Gastrocnemius medialis (tissue), 4 donors: Measurements from ENCODE around the gene MINDY3. TPM values are rescaled to one million over a fixed set of nuclear protein-coding genes. Genes with fewer than 3 reads are reported as not detected.
A peak's percentile ranks its signal among the peaks of the same experiment; 100 is the strongest.
"Not testable (repeated sequence)": the region's sequence is repeated elsewhere in the genome, so short reads cannot be mapped to it uniquely, and the experiment has no call there.

Experiments
- ATAC-seq, 2 donors: fragments of 150-250 bp; one replicate each; pipeline ENCODE4 v1.9.1; 2016
- DNase-seq, 2 donors: peaks; one replicate each; pipeline ENCODE4 v3.0.0-alpha.2; 2019
- H3K27ac ChIP-seq, 4 donors: fragments of 200-600 bp; sonication (generic); 1 replicate in 1 of 4; 2 replicates in 3 of 4; pipeline ENCODE4 v1.5.1; 2016 to 2018; ENCODE audit warnings: mild to moderate bottlenecking in 2 of 4, moderate library complexity in 1 of 4
- H3K27me3 ChIP-seq, 3 donors: fragments of 200-600 bp; sonication (generic) in 2 of 3; 1 replicate in 1 of 3; 2 replicates in 2 of 3; pipeline versions ENCODE4 v1.5.1 to v1.6.0; 2016 to 2019; ENCODE audit warnings: mild to moderate bottlenecking in 1 of 3, moderate library complexity in 1 of 3
- H3K36me3 ChIP-seq, 2 donors: fragments of 200-600 bp; sonication (generic) in 1 of 2; one replicate each; pipeline ENCODE4 v1.5.1; 2017 to 2018
- H3K4me1 ChIP-seq, 2 donors: fragments of 200-600 bp; sonication (generic) in 1 of 2; one replicate each; pipeline ENCODE4 v1.5.1; 2016 to 2017; ENCODE audit warnings: mild to moderate bottlenecking in 2 of 2
- H3K4me3 ChIP-seq, 4 donors: fragments of 200-600 bp; sonication (generic) in 3 of 4; 1 replicate in 1 of 4; 2 replicates in 3 of 4; pipeline ENCODE4 v1.5.1; 2016 to 2019; ENCODE audit warnings: mild to moderate bottlenecking in 2 of 4
- H3K9me3 ChIP-seq, 3 donors: fragments of 200-600 bp; sonication (generic) in 2 of 3; 1 replicate in 1 of 3; 2 replicates in 2 of 3; pipeline ENCODE4 v1.5.1; 2016 to 2019
- POLR2A ChIP-seq, 2 donors: fragments of 450-650 bp; IDR thresholded peaks; one replicate each; pipeline ENCODE4 v1.6.1; 2017; ENCODE audit warnings: antibody characterized with exemption in 2 of 2, mild to moderate bottlenecking in 2 of 2, moderate library complexity in 2 of 2
- in situ Hi-C, 4 donors: fragments of 200-750 bp; cut with MboI; loops; one replicate each; pipeline versions ENCODE4 v1.15.0 to v1.8.0; 2017; ENCODE audit warnings: low sequenced_read_pairs in 4 of 4
- intact Hi-C: fragments of 100-400 bp; cut with DNase I; formaldehyde crosslinking; loops from one replicate; pipeline ENCODE4 v1.15.1; 2023; ENCODE audit warnings: low total_unique reads
- total RNA-seq, 4 donors: library from RNA; depleted of rRNA; stranded (reverse); fragments of >200 nt; gene quantifications; one replicate each; pipeline versions ENCODE4 v1.1.0 to v1.2.3, GENCODE V29; 2016
- TF ChIP-seq, protein P1 (sequence below), 5 experiments: fragments of 450-650 bp in 3 of 5; fragments of 200-600 bp in 2 of 5; sonication (generic) in 2 of 5; IDR thresholded peaks in 4 of 5; conservative IDR thresholded peaks in 1 of 5; 1 replicate in 4 of 5; 2 replicates in 1 of 5; pipeline ENCODE4 v1.5.1; 2016 to 2019; ENCODE audit warnings: antibody characterized with exemption in 5 of 5, mild to moderate bottlenecking in 3 of 5, moderate library complexity in 3 of 5

MINDY3 gene
- total RNA-seq, 4 donors from 2014 or later = 7.6 to 37.5 (median 10.8) TPM

DNA sequence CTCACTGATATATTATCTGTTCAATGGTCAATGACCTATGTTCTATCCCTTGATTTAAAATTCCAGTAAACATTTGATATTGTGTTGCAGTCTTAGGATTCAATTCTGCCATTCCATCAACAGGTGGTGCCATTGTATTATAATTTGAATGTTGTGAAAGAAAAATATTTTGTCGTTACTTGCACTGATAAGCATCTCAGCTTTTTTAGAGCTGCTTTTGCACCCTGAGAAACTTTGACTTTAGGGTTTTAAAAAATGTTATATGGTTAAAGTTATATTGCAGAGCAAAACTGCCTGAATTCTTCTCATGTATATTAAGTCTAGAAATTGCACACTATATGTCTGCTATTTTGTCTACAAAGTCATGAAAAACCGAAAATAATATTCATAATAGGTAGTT is 18.8 kb upstream of the MINDY3 start:
- Histone ChIP-seq H3K27me3 (peaks cover 0 to 7% (median 3%) of the 10 kb centered on the region in 3 donors), H3K36me3 (no peaks in the 10 kb centered on the region), H3K4me1 (no peaks in the 10 kb centered on the region), H3K4me3 (no peak overlapping the region), H3K9me3 (no peaks in the 10 kb centered on the region), H3K27ac (no peak overlapping the region)
- no peak for ATAC-seq
- TF ChIP-seq, protein P1, sequence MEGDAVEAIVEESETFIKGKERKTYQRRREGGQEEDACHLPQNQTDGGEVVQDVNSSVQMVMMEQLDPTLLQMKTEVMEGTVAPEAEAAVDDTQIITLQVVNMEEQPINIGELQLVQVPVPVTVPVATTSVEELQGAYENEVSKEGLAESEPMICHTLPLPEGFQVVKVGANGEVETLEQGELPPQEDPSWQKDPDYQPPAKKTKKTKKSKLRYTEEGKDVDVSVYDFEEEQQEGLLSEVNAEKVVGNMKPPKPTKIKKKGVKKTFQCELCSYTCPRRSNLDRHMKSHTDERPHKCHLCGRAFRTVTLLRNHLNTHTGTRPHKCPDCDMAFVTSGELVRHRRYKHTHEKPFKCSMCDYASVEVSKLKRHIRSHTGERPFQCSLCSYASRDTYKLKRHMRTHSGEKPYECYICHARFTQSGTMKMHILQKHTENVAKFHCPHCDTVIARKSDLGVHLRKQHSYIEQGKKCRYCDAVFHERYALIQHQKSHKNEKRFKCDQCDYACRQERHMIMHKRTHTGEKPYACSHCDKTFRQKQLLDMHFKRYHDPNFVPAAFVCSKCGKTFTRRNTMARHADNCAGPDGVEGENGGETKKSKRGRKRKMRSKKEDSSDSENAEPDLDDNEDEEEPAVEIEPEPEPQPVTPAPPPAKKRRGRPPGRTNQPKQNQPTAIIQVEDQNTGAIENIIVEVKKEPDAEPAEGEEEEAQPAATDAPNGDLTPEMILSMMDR (IDR thresholded peaks at IDR 0.05 in 4 of 5, conservative IDR thresholded peaks at IDR 0.05 in 1 of 5) = peak in 4 of 5 experiments; percentile 23 to 46 (median 36)
- TF ChIP-seq POLR2A (IDR thresholded peaks at IDR 0.05) = no peak
- intact Hi-C loops (loop anchor here (5.0 kb wide), 1 partner anchor 898 kb away; no protein-coding TSS in a partner anchor), in situ Hi-C loops (loop anchor here in 2 of 4 donors (25.0 kb wide), 1 partner anchor 908 kb away; no protein-coding TSS in a partner anchor)
- no peak for DNase-seq

DNA sequence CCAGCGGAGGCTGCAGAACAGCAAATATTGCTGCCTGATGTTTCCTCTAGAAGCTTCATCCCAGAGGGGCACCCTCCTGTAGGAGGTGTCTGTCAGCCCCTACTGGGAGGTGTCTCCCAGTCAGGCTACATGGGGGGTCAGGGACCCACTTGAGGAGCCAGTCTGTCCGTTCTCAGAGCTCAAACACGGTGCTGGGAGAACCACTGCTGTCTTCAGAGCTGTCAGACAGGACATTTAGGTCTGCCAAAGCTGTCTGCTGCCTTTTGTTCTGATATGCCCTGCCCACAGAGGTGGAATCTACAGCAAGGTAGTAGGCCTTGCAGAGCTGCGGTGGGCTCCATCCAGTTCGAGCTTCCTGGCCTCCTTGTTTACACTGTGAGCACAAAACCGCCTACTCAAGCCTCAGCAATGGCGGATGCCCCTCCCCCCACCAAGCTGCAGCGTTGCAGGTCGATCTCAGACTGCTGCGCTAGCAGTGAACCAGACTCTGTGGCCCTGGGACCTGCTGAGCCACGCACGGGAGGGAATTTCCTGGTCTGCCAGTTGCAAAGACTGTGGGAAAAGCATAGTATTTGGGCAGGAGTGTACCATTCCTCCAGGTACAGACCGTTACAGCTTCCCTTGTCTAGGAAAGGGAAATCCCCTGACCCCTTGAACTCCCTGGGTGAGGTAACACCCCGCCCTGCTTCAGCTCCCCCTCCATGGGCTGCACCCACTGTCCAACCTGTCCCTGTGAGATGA is 17.7 kb upstream of the MINDY3 start:
- peaks cover 3 to 7% (median 5%) of the 10 kb centered on the region in 3 donors for H3K27me3 ChIP-seq
- TF ChIP-seq, protein P1 (IDR thresholded peaks at IDR 0.05 in 4 of 5, conservative IDR thresholded peaks at IDR 0.05 in 1 of 5) = no peak
- TF ChIP-seq POLR2A (IDR thresholded peaks at IDR 0.05) = no peak
- H3K4me3 ChIP-seq = no peak overlapping the region
- H3K4me1 ChIP-seq = no peaks in the 10 kb centered on the region
- in situ Hi-C loops (loop anchor here in 2 of 4 donors (25.0 kb wide), 1 partner anchor 909 kb away; no protein-coding TSS in a partner anchor), intact Hi-C loops (loop anchor here (5.0 kb wide), 1 partner anchor 899 kb away; no protein-coding TSS in a partner anchor)
- no peak overlapping the region for H3K27ac ChIP-seq
- DNase-seq (no peak), ATAC-seq (no peak)
- no peaks in the 10 kb centered on the region for H3K36me3 ChIP-seq
- no peaks in the 10 kb centered on the region for H3K9me3 ChIP-seq

DNA sequence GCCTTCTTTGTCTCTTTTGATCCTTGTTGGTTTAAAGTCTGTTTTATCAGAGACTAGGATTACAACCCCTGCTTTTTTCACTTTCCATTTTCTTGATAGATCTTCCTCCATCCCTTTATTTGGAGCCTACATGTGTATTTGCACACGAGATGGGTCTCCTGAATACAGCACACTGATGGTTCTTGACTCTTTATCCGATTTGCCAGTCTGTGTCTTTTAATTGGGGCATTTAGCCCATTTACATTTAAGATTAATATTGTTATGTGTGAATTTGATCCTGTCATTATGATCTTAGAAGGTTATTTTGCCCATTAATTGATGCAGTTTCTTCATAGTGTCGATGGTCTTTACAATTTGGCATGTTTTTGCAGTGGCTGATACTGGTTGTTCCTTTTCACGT is 16.0 kb upstream of the MINDY3 start:
- not testable (repeated sequence) for H3K4me1 ChIP-seq, H3K9me3 ChIP-seq, DNase-seq, H3K27ac ChIP-seq, H3K36me3 ChIP-seq, H3K4me3 ChIP-seq, ATAC-seq
- intact Hi-C loops (loop anchor here (5.0 kb wide), 1 partner anchor 901 kb away; no protein-coding TSS in a partner anchor), in situ Hi-C loops (loop anchor here in 2 of 4 donors (25.0 kb wide), 1 partner anchor 911 kb away; no protein-coding TSS in a partner anchor)
- peaks cover 2 to 11% (median 7%) of the 10 kb centered on the region in 3 donors for H3K27me3 ChIP-seq

DNA sequence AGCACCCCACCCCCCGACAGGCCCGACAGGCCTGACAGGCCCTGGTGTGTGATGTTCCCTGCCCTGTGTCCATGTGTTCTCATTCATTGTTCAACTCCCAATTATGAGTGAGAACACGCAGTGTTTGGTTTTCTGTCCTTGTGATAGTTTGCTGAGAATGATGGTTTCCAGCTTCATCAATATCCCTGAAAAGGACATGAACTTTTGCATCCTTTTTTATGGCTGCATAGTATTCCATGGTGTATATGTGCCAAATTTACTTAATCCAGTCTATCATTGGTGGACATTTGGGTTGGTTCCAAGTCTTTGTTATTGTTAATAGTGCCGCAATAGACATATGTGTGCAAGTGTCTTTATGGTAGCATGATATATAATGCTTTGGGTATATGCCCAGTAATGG is 12.3 kb upstream of the MINDY3 start:
- H3K27ac ChIP-seq, H3K4me3 ChIP-seq, in situ Hi-C loops, DNase-seq, intact Hi-C loops, ATAC-seq, H3K4me1 ChIP-seq, H3K9me3 ChIP-seq, H3K36me3 ChIP-seq: not testable (repeated sequence)
- peaks cover 10 to 32% (median 13%) of the 10 kb centered on the region in 3 donors for H3K27me3 ChIP-seq

DNA sequence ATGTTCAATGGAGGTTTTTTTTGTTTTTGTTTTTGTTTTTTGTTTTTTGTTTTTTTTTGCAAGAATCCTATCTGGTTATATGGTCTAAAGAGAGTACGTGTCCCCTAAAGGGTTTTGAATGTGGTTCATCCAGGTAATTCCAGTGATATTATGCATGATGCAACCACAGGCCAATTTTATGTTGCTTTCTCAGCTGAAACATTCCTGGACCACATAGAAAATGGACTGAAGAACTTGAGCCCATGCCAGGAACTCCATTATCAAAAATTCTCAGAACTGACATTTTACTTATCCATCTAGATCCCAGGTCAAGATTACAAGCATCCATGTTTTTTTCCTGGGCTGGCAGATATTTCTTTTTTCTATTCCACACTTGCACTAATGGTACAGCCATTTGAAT is 11.5 kb upstream of the MINDY3 start:
- Histone ChIP-seq H3K27me3 (peaks cover 14 to 39% (median 15%) of the 10 kb centered on the region in 3 donors), H3K9me3 (no peaks in the 10 kb centered on the region), H3K36me3 (no peaks in the 10 kb centered on the region), H3K4me1 (no peaks in the 10 kb centered on the region), H3K27ac (no peak overlapping the region), H3K4me3 (no peak overlapping the region)
- ATAC-seq = no peak
- TF ChIP-seq, protein P1 (IDR thresholded peaks at IDR 0.05 in 4 of 5, conservative IDR thresholded peaks at IDR 0.05 in 1 of 5) = no peak
- TF ChIP-seq POLR2A (IDR thresholded peaks at IDR 0.05) = no peak
- intact Hi-C loops (no loop called here), in situ Hi-C loops (no loop called here)
- no peak for DNase-seq
